GM15510 (cell line): ENCODE measurements around the gene ACTRT2.

Experiments used
- POLR2A ChIP-seq: IDR thresholded peaks from 3 replicates; pipeline ENCODE4 v1.6.1; 2011; ENCODE audit warnings: borderline replicate concordance; ENCODE audit not compliant: insufficient read length; ENCODE audit errors: extremely low read depth

The ACTRT2 gene

GRCh38 chr1:3066826-3067225 lies 45.6 kb downstream of the ACTRT2 start:
- no peak for TF ChIP-seq POLR2A

- no peak for TF ChIP-seq POLR2A
These were observed 46.0 kb downstream of the ACTRT2 start for GRCh38 chr1:3067301-3067670.

GRCh38 chr1:3067671-3068563 lies 46.6 kb downstream of the ACTRT2 start:
- no peak for TF ChIP-seq POLR2A

- no peak for TF ChIP-seq POLR2A
These were observed 47.5 kb downstream of the ACTRT2 start, which contains the start of gene PRDM16 for GRCh38 chr1:3068564-3069431. Gene PRDM16, plus strand, starts transcription at chr1:3069203. Its CDS starts 57 bp downstream, at chr1:3069260.

GRCh38 chr1:3069491-3070308 lies 48.4 kb downstream of the ACTRT2 start:
- no peak for TF ChIP-seq POLR2A

- no peak for TF ChIP-seq POLR2A
These were observed 49.0 kb downstream of the ACTRT2 start for GRCh38 chr1:3070309-3070643.

- no peak for TF ChIP-seq POLR2A
These were observed 49.6 kb downstream of the ACTRT2 start for GRCh38 chr1:3070644-3071564.

GRCh38 chr1:3071565-3072390 lies 50.5 kb downstream of the ACTRT2 start:
- no peak for TF ChIP-seq POLR2A
